HepG2 (cell line): ENCODE results near the gene CTBP1. TPM values are rescaled to one million over a fixed set of nuclear protein-coding genes. Genes with fewer than 3 reads are reported as not detected.
A peak's percentile ranks its signal among the peaks of the same experiment; 100 is the strongest.

ENCODE experiments used
- AGO2 ChIP-seq: fragments of 200-400 bp; formaldehyde crosslinking; optimal IDR thresholded peaks from 2 replicates; pipeline ENCODE3; 2017; ENCODE audit warnings: mild to moderate bottlenecking, low read depth, low read length, moderate library complexity
- ATF7-NPFF ChIP-seq: sonication (generic); formaldehyde crosslinking; IDR thresholded peaks from 2 replicates; pipeline ENCODE4 v1.8.1; 2023; ENCODE audit warnings: mild to moderate bottlenecking, low read depth, missing genetic modification reagents, moderate library complexity
- BRD4 ChIP-seq: sonication (generic); formaldehyde crosslinking; IDR thresholded peaks from 2 replicates; pipeline ENCODE4 v1.4.0; 2020; ENCODE audit warnings: missing genetic modification reagents
- HNRNPL ChIP-seq: fragments of 200-400 bp; formaldehyde crosslinking; IDR thresholded peaks from 2 replicates; pipeline ENCODE4 v1.6.1; 2017; ENCODE audit warnings: mild to moderate bottlenecking, low read depth, low read length
- KDM5B ChIP-seq: sonication (generic); formaldehyde crosslinking; IDR thresholded peaks from 2 replicates; pipeline ENCODE4 v1.4.0; 2020; ENCODE audit warnings: missing genetic modification reagents, mild to moderate bottlenecking, borderline replicate concordance
- MYNN ChIP-seq: sonication (generic); formaldehyde crosslinking; IDR thresholded peaks from 2 replicates; pipeline ENCODE4 v1.4.0; 2020; ENCODE audit warnings: mild to moderate bottlenecking, low read depth, missing genetic modification reagents
- PCBP1 ChIP-seq: fragments of 200-400 bp; formaldehyde crosslinking; IDR thresholded peaks from 2 replicates; pipeline ENCODE4 v1.6.1; 2017; ENCODE audit warnings: mild to moderate bottlenecking, low read depth, low read length, borderline replicate concordance
- PHF8 ChIP-seq: sonication (generic); formaldehyde crosslinking; IDR thresholded peaks from 2 replicates; pipeline ENCODE4 v1.5.0; 2020; ENCODE audit warnings: missing genetic modification reagents
- POLR2G ChIP-seq: fragments of 200-400 bp; formaldehyde crosslinking; IDR thresholded peaks from 2 replicates; pipeline ENCODE4 v1.6.1; 2018; ENCODE audit warnings: mild to moderate bottlenecking, low read depth, low read length, moderate library complexity
- SP140L ChIP-seq: sonication (generic); formaldehyde crosslinking; IDR thresholded peaks from 2 replicates; pipeline ENCODE4 v1.4.0; 2020; ENCODE audit warnings: missing genetic modification reagents, borderline replicate concordance
- UBTF ChIP-seq: sonication (generic); formaldehyde crosslinking; IDR thresholded peaks from 2 replicates; pipeline ENCODE4 v1.4.0; 2020; ENCODE audit warnings: mild to moderate bottlenecking, missing genetic modification reagents
- ZFX ChIP-seq: sonication (generic); formaldehyde crosslinking; IDR thresholded peaks from 2 replicates; pipeline ENCODE4 v1.4.0; 2020; ENCODE audit warnings: mild to moderate bottlenecking, low read depth, missing genetic modification reagents, moderate library complexity
- ZFY ChIP-seq: sonication (generic); formaldehyde crosslinking; IDR thresholded peaks from 2 replicates; pipeline ENCODE4 v1.4.0; 2020; ENCODE audit warnings: missing genetic modification reagents
- polyA plus RNA-seq, 8 experiments: library from polyadenylated mRNA; depleted of rRNA in 3 of 8; stranded (reverse) in 7 of 8; unstranded in 1 of 8; fragments of >200 nt; fragmentation: Illumina TruSeq in 4 of 8; extraction: Trizol in 4 of 8; gene quantifications; 2 replicates each; pipeline versions ENCODE4 v1.2.1 to v1.2.3, GENCODE V29; 2011 to 2016; ENCODE audit warnings: low read depth in 4 of 8, missing spikeins in 1 of 8, mixed read lengths in 1 of 8; ENCODE audit not compliant: insufficient read depth in 1 of 8
- total RNA-seq, 5 experiments: library from RNA; depleted of rRNA; stranded (reverse); fragments of >200 nt; fragmentation: Illumina TruSeq; extraction: Trizol; gene quantifications; 2 replicates each; pipeline ENCODE4 v1.2.3, GENCODE V29; 2016; ENCODE audit warnings: low read depth in 1 of 5
- TF ChIP-seq, protein P1 (sequence below): sonication (generic); formaldehyde crosslinking; IDR thresholded peaks from 2 replicates; pipeline ENCODE4 v1.5.0; 2020; ENCODE audit warnings: mild to moderate bottlenecking, missing genetic modification reagents, borderline replicate concordance
- TF ChIP-seq, protein P2 (sequence below): sonication (generic); formaldehyde crosslinking; IDR thresholded peaks from 2 replicates; pipeline ENCODE4 v1.4.0; 2020; ENCODE audit warnings: missing genetic modification reagents, borderline replicate concordance

CTBP1 gene
- total and polyA plus RNA-seq, 2 of the 13 experiments (the other 11 are each of a cell fraction or from before 2014, with no cell fraction given), result 78.5 to 112 TPM

- TF ChIP-seq, protein P1, sequence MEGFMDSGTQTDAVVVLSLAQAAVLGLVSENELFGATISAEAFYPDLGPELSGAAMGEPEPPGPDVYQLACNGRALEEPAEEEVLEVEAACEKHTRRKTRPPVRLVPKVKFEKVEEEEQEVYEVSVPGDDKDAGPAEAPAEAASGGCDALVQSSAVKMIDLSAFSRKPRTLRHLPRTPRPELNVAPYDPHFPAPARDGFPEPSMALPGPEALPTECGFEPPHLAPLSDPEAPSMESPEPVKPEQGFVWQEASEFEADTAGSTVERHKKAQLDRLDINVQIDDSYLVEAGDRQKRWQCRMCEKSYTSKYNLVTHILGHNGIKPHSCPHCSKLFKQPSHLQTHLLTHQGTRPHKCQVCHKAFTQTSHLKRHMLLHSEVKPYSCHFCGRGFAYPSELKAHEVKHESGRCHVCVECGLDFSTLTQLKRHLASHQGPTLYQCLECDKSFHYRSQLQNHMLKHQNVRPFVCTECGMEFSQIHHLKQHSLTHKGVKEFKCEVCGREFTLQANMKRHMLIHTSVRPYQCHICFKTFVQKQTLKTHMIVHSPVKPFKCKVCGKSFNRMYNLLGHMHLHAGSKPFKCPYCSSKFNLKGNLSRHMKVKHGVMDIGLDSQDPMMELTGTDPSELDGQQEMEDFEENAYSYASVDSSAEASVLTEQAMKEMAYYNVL (CRISPR knock-in tag), result peak; percentile 46; the same call in 1 of the 2 replicates
- peak; percentile 34; the same call in 1 of the 2 replicates for TF ChIP-seq ZFX (CRISPR knock-in tag)
- TF ChIP-seq ZFY (CRISPR knock-in tag), result peak; percentile 50
- no peak for TF ChIP-seq MYNN (CRISPR knock-in tag)
- peak; percentile 90 for TF ChIP-seq AGO2
- TF ChIP-seq SP140L, result no peak
- TF ChIP-seq PHF8 (CRISPR knock-in tag), result peak; percentile 43; the same call in 1 of the 2 replicates
- TF ChIP-seq HNRNPL, result 0 out of 2 replicates have a peak, but pooled peaks have one; percentile 5
- peak; percentile 73 for TF ChIP-seq POLR2G
- 0 out of 2 replicates have a peak, but pooled peaks have one; percentile 44 for TF ChIP-seq BRD4 (CRISPR knock-in tag)
- peak; percentile 99 for TF ChIP-seq PCBP1
- TF ChIP-seq KDM5B (CRISPR knock-in tag), result 0 out of 2 replicates have a peak, but pooled peaks have one; percentile 26
- TF ChIP-seq ATF7-NPFF (CRISPR knock-in tag), result 0 out of 2 replicates have a peak, but pooled peaks have one; percentile 30
- TF ChIP-seq UBTF, result peak; percentile 69
- TF ChIP-seq, protein P2, sequence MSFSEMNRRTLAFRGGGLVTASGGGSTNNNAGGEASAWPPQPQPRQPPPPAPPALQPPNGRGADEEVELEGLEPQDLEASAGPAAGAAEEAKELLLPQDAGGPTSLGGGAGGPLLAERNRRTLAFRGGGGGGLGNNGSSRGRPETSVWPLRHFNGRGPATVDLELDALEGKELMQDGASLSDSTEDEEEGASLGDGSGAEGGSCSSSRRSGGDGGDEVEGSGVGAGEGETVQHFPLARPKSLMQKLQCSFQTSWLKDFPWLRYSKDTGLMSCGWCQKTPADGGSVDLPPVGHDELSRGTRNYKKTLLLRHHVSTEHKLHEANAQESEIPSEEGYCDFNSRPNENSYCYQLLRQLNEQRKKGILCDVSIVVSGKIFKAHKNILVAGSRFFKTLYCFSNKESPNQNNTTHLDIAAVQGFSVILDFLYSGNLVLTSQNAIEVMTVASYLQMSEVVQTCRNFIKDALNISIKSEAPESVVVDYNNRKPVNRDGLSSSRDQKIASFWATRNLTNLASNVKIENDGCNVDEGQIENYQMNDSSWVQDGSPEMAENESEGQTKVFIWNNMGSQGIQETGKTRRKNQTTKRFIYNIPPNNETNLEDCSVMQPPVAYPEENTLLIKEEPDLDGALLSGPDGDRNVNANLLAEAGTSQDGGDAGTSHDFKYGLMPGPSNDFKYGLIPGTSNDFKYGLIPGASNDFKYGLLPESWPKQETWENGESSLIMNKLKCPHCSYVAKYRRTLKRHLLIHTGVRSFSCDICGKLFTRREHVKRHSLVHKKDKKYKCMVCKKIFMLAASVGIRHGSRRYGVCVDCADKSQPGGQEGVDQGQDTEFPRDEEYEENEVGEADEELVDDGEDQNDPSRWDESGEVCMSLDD (CRISPR knock-in tag), result peak; percentile 52; the same call in 1 of the 2 replicates
Observed at GRCh38 chr4:1172228-1172851, 76.6 kb downstream of the CTBP1 start, which contains the start of gene SPON2 (continued).
